OCI-LY7 (cell line): ENCODE measurements around the gene TUBGCP6. TPM values are rescaled to one million over a fixed set of nuclear protein-coding genes. Genes with fewer than 3 reads are reported as not detected.

Experiments
- BruUV-seq: library from RNA; stranded (reverse); fragments of 400-500 nt; replicated peaks from 2 replicates; lab custom pipeline; 2021; lab: Mats Ljungman, UMichigan
- CTCF ChIA-PET: fragments of 300-600 bp; sonication (Branson Sonifier 250); formaldehyde crosslinking; loops from one replicate; lab custom pipeline; 2022; ENCODE audit warnings: antibody characterized with exemption; ENCODE audit not compliant: unreplicated experiment; lab: Charles Lee
- POLR2A ChIA-PET: fragments of 300-600 bp; sonication (Branson Sonifier 250); formaldehyde crosslinking; loops from one replicate; lab custom pipeline; 2022; ENCODE audit warnings: antibody characterized with exemption; lab: Charles Lee
- DNase-seq: peaks from one replicate; pipeline ENCODE4 v3.0.0-alpha.2; 2015; ENCODE audit warnings: low spot score
- H2AFZ ChIP-seq: fragments of 200-600 bp; sonication (generic), shearing (Covaris generic); 2 replicates; pipeline ENCODE4 v1.6.1; 2014; ENCODE audit warnings: mild to moderate bottlenecking, antibody characterized with exemption, low read length, moderate library complexity
- H3K27ac ChIP-seq: fragments of 200-600 bp; sonication (generic); 2 replicates; pipeline ENCODE4 v1.5.1; 2014; ENCODE audit warnings: mixed run types, low read depth, mild to moderate bottlenecking, moderate library complexity, low read length, inconsistent platforms; ENCODE audit not compliant: poor library complexity, severe bottlenecking
- H3K36me3 ChIP-seq: fragments of 200-600 bp; sonication (generic); 2 replicates; pipeline ENCODE4 v1.6.1; 2014; ENCODE audit warnings: mild to moderate bottlenecking, antibody characterized with exemption, low read length, moderate library complexity, mixed read lengths; ENCODE audit not compliant: insufficient read depth
- H3K4me1 ChIP-seq: fragments of 200-600 bp; sonication (generic); 2 replicates; pipeline ENCODE4 v1.5.1; 2014; ENCODE audit warnings: mild to moderate bottlenecking, low read length; ENCODE audit not compliant: insufficient read depth, poor library complexity, severe bottlenecking
- H3K4me2 ChIP-seq: fragments of 200-600 bp; sonication (generic); 2 replicates; pipeline ENCODE4 v1.6.1; 2014; ENCODE audit warnings: mild to moderate bottlenecking, low read length
- H3K4me3 ChIP-seq: fragments of 200-600 bp; sonication (generic); 2 replicates; pipeline ENCODE4 v1.5.1; 2014; ENCODE audit warnings: mild to moderate bottlenecking, low read depth, low read length; ENCODE audit not compliant: poor library complexity, severe bottlenecking
- H3K79me2 ChIP-seq: fragments of 200-600 bp; sonication (generic); 2 replicates; pipeline ENCODE4 v1.6.1; 2016; ENCODE audit warnings: low read depth, mild to moderate bottlenecking, low read length, moderate library complexity, mixed read lengths; ENCODE audit not compliant: insufficient read depth
- H3K9me2 ChIP-seq: fragments of 200-600 bp; sonication (generic); 2 replicates; pipeline ENCODE4 v1.6.1; 2016; ENCODE audit warnings: mild to moderate bottlenecking, low read length, mixed read lengths; ENCODE audit not compliant: insufficient read depth
- H3K9me3 ChIP-seq: fragments of 200-600 bp; sonication (generic); 2 replicates; pipeline ENCODE4 v1.6.1; 2014; ENCODE audit warnings: mild to moderate bottlenecking, mixed run types, low read length, mixed read lengths
- H4K20me1 ChIP-seq: fragments of 200-600 bp; sonication (generic); 2 replicates; pipeline ENCODE4 v1.6.1; 2014; ENCODE audit warnings: mild to moderate bottlenecking, antibody characterized with exemption, low read length, moderate library complexity, mixed read lengths; ENCODE audit not compliant: insufficient read depth
- EZH2phosphoT487 ChIP-seq: fragments of 200-600 bp; sonication (generic); IDR thresholded peaks from 2 replicates; pipeline ENCODE4 v1.6.1; 2018; ENCODE audit warnings: low read depth, borderline replicate concordance, mild to moderate bottlenecking, mixed run types, antibody characterized with exemption, low read length, moderate library complexity, mixed read lengths
- intact Hi-C: fragments of 100-400 bp; cut with micrococcal nuclease; formaldehyde crosslinking; loops from one replicate; pipeline ENCODE4 v1.10.0; 2022; ENCODE audit not compliant: unreplicated experiment
- total RNA-seq, 2 experiments: library from RNA; depleted of rRNA in 1 of 2; stranded (reverse); fragments of >200 nt in 1 of 2; shearing (Covaris generic) in 1 of 2; gene quantifications; 2 replicates each; pipeline ENCODE4 v1.2.3, GENCODE V29; 2014 to 2022
- TF ChIP-seq, protein P1 (sequence below): fragments of 200-600 bp; sonication (generic); conservative IDR thresholded peaks from 2 replicates; pipeline ENCODE4 v1.5.1; 2014; ENCODE audit warnings: mild to moderate bottlenecking, antibody characterized with exemption, low read length, moderate library complexity, mixed read lengths

Gene TUBGCP6
- total RNA-seq, 2 experiments from 2014 or later: 57.7 to 63.2 TPM

GRCh38 chr22:50247748-50248147, 2.9 kb upstream of the TUBGCP6 start:
- Histone ChIP-seq H3K9me3 (no peaks in the 10 kb centered on the region), H4K20me1 (no peaks in the 10 kb centered on the region), H2AFZ (no peak overlapping the region), H3K79me2 (peaks cover 33% of the 10 kb centered on the region), H3K36me3 (peaks cover 23% of the 10 kb centered on the region; the same call in 1 of the 2 replicates), H3K4me2 (peak overlapping the region; percentile 65), H3K4me1 (peaks cover 53% of the 10 kb centered on the region), H3K9me2 (no peaks in the 10 kb centered on the region), H3K4me3 (peak overlapping the region; percentile 35), H3K27ac (peak overlapping the region; percentile 17)
- ChIA-PET POLR2A (no interaction called here), CTCF (no interaction called here)
- BruUV-seq: no TSS peak
- intact Hi-C loops: loop anchor here (10.0 kb wide), 2 partner anchors 227 to 257 kb away; partner anchors contain the start of genes LMF2, NCAPH2 and SBF1
- DNase-seq: peak; percentile 91
- TF ChIP-seq EZH2phosphoT487: no peak
- TF ChIP-seq, protein P1, sequence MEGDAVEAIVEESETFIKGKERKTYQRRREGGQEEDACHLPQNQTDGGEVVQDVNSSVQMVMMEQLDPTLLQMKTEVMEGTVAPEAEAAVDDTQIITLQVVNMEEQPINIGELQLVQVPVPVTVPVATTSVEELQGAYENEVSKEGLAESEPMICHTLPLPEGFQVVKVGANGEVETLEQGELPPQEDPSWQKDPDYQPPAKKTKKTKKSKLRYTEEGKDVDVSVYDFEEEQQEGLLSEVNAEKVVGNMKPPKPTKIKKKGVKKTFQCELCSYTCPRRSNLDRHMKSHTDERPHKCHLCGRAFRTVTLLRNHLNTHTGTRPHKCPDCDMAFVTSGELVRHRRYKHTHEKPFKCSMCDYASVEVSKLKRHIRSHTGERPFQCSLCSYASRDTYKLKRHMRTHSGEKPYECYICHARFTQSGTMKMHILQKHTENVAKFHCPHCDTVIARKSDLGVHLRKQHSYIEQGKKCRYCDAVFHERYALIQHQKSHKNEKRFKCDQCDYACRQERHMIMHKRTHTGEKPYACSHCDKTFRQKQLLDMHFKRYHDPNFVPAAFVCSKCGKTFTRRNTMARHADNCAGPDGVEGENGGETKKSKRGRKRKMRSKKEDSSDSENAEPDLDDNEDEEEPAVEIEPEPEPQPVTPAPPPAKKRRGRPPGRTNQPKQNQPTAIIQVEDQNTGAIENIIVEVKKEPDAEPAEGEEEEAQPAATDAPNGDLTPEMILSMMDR: no peak

GRCh38 chr22:50246242-50247175, 1.7 kb upstream of the TUBGCP6 start:
- Histone ChIP-seq H3K79me2 (peaks cover 45% of the 10 kb centered on the region), H4K20me1 (no peaks in the 10 kb centered on the region), H3K4me1 (peaks cover 52% of the 10 kb centered on the region), H3K4me3 (peak overlapping the region; percentile 81), H3K36me3 (peaks cover 23% of the 10 kb centered on the region; the same call in 1 of the 2 replicates), H2AFZ (no peak overlapping the region), H3K9me2 (no peaks in the 10 kb centered on the region), H3K27ac (no peak overlapping the region), H3K9me3 (no peaks in the 10 kb centered on the region), H3K4me2 (peak overlapping the region; percentile 95)
- ChIA-PET CTCF (no interaction called here), POLR2A (no interaction called here)
- intact Hi-C loops: loop anchor here (10.0 kb wide), 2 partner anchors 228 to 258 kb away; partner anchors contain the start of genes LMF2, NCAPH2 and SBF1
- no peak for DNase-seq
- BruUV-seq: no TSS peak
- TF ChIP-seq EZH2phosphoT487: no peak
- TF ChIP-seq, protein P1: peak; percentile 37; the same call in 1 of the 2 replicates
